ENCODE results near the gene HTR6. TPM values are rescaled to one million over a fixed set of nuclear protein-coding genes. Genes with fewer than 3 reads are reported as not detected.

HTR6 gene
- total RNA-seq, 4 donors from 2014 or later, result not detected

GRCh38 chr1:19662313-19662712, 2.4 kb upstream of the HTR6 start:
- ATAC-seq (no peak), DNase-seq (no peak)
- H3K36me3 ChIP-seq, result no peaks in the 10 kb centered on the region
- peaks cover 0 to 3% of the 10 kb centered on the region in 2 donors for H3K4me1 ChIP-seq
- TF ChIP-seq, protein P1, sequence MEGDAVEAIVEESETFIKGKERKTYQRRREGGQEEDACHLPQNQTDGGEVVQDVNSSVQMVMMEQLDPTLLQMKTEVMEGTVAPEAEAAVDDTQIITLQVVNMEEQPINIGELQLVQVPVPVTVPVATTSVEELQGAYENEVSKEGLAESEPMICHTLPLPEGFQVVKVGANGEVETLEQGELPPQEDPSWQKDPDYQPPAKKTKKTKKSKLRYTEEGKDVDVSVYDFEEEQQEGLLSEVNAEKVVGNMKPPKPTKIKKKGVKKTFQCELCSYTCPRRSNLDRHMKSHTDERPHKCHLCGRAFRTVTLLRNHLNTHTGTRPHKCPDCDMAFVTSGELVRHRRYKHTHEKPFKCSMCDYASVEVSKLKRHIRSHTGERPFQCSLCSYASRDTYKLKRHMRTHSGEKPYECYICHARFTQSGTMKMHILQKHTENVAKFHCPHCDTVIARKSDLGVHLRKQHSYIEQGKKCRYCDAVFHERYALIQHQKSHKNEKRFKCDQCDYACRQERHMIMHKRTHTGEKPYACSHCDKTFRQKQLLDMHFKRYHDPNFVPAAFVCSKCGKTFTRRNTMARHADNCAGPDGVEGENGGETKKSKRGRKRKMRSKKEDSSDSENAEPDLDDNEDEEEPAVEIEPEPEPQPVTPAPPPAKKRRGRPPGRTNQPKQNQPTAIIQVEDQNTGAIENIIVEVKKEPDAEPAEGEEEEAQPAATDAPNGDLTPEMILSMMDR (IDR thresholded peaks at IDR 0.05 in 4 of 5, conservative IDR thresholded peaks at IDR 0.05 in 1 of 5), result no peak
- TF ChIP-seq POLR2A (IDR thresholded peaks at IDR 0.05), result no peak
- peaks cover 24 to 36% (median 33%) of the 10 kb centered on the region in 3 donors for H3K27me3 ChIP-seq
- no peak overlapping the region for H3K27ac ChIP-seq
- no peak overlapping the region for H3K4me3 ChIP-seq
- H3K9me3 ChIP-seq, result no peaks in the 10 kb centered on the region
- in situ Hi-C loops (cut with MboI; ENCODE audit: low sequenced_read_pairs in 4 of 4) (no loop called here), intact Hi-C loops (cut with DNase I; ENCODE audit: low total_unique reads) (loop anchor here (1.0 kb wide), 1 partner anchor 42 kb away; no protein-coding TSS in a partner anchor)

GRCh38 chr1:19665186-19665495, 466 bp downstream of the HTR6 start:
- no peak for TF ChIP-seq POLR2A (IDR thresholded peaks at IDR 0.05)
- TF ChIP-seq, protein P1 (IDR thresholded peaks at IDR 0.05 in 4 of 5, conservative IDR thresholded peaks at IDR 0.05 in 1 of 5), result no peak
- peak overlapping the region in 1 of 4 donors; percentile 24 for H3K4me3 ChIP-seq
- H3K9me3 ChIP-seq, result no peaks in the 10 kb centered on the region
- intact Hi-C loops (cut with DNase I; ENCODE audit: low total_unique reads) (no loop called here), in situ Hi-C loops (cut with MboI; ENCODE audit: low sequenced_read_pairs in 4 of 4) (no loop called here)
- H3K27me3 ChIP-seq, result peaks cover 24 to 41% (median 39%) of the 10 kb centered on the region in 3 donors
- DNase-seq (no peak), ATAC-seq (no peak)
- no peaks in the 10 kb centered on the region for H3K36me3 ChIP-seq
- H3K27ac ChIP-seq, result no peak overlapping the region
- H3K4me1 ChIP-seq, result no peaks in the 10 kb centered on the region

DNA sequence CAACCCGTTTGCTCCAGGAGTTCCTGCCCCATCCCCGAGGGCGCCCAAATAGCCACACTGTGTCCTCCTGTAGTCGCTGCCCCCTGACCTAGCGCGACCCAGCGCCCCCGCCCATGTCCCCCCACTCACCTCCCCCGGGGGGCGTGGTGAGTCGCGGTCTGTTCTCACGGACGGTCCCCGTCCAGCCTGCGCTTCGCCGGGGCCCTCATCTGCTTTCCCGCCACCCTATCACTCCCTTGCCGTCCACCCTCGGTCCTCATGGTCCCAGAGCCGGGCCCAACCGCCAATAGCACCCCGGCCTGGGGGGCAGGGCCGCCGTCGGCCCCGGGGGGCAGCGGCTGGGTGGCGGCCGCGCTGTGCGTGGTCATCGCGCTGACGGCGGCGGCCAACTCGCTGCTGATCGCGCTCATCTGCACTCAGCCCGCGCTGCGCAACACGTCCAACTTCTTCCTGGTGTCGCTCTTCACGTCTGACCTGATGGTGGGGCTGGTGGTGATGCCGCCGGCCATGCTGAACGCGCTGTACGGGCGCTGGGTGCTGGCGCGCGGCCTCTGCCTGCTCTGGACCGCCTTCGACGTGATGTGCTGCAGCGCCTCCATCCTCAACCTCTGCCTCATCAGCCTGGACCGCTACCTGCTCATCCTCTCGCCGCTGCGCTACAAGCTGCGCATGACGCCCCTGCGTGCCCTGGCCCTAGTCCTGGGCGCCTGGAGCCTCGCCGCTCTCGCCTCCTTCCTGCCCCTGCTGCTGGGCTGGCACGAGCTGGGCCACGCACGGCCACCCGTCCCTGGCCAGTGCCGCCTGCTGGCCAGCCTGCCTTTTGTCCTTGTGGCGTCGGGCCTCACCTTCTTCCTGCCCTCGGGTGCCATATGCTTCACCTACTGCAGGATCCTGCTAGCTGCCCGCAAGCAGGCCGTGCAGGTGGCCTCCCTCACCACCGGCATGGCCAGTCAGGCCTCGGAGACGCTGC, 1.1 kb downstream of the HTR6 start:
- no peaks in the 10 kb centered on the region for H3K9me3 ChIP-seq
- in situ Hi-C loops (cut with MboI; ENCODE audit: low sequenced_read_pairs in 4 of 4), result no loop called here
- H3K4me1 ChIP-seq, result no peaks in the 10 kb centered on the region
- H3K27me3 ChIP-seq, result peaks cover 24 to 41% (median 39%) of the 10 kb centered on the region in 3 donors
- H3K27ac ChIP-seq, result no peak overlapping the region
- no peak overlapping the region for H3K4me3 ChIP-seq
- H3K36me3 ChIP-seq, result no peaks in the 10 kb centered on the region
- intact Hi-C loops (cut with DNase I; ENCODE audit: low total_unique reads), result no loop called here
- TF ChIP-seq, protein P1 (IDR thresholded peaks at IDR 0.05 in 4 of 5, conservative IDR thresholded peaks at IDR 0.05 in 1 of 5), result no peak
- no peak for TF ChIP-seq POLR2A (IDR thresholded peaks at IDR 0.05)
- DNase-seq, result no peak
- no peak for ATAC-seq

DNA sequence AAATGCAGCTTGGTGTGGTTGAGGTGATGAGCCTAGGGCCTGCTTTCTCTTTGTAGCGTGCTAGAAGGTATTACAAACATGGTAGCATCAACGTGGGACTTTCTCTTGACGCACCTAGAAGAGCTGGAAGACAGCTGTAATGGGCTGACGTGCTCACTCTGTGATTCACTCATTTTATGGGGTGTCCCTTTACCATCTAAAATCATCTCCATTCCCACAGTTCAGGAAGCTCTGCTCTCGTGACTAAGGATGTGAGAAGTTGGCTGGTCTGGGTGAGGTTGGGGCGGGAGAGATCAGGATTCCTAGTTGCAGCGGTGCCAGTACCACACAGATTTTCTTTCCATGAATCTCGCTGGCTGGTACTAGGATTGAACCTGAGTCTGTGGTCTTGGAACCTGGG, 4.2 kb downstream of the HTR6 start:
- DNase-seq (no peak), ATAC-seq (no peak)
- Histone ChIP-seq H3K27me3 (peaks cover 23 to 38% (median 37%) of the 10 kb centered on the region in 3 donors), H3K36me3 (no peaks in the 10 kb centered on the region), H3K9me3 (no peaks in the 10 kb centered on the region), H3K4me3 (no peak overlapping the region), H3K27ac (no peak overlapping the region), H3K4me1 (no peaks in the 10 kb centered on the region)
- TF ChIP-seq, protein P1 (IDR thresholded peaks at IDR 0.05 in 4 of 5, conservative IDR thresholded peaks at IDR 0.05 in 1 of 5), result no peak
- intact Hi-C loops (cut with DNase I; ENCODE audit: low total_unique reads), result no loop called here
- in situ Hi-C loops (cut with MboI; ENCODE audit: low sequenced_read_pairs in 4 of 4), result no loop called here

All from gastrocnemius medialis (tissue), 4 donors.